HG02970 (cell line): ENCODE results near the gene LSM14A.
"Not testable (repeated sequence)": the region's sequence is repeated elsewhere in the genome, so short reads cannot be mapped to it uniquely, and the experiment has no call there.

Experiments used
- ATAC-seq: cut with Tn5 transposase; IDR thresholded peaks from one replicate; pipeline ENCODE4 v1.9.1; 2021; ENCODE audit warnings: mild to moderate bottlenecking, moderate library complexity, moderate number of reproducible peaks; ENCODE audit not compliant: unreplicated experiment, low FRiP score

Gene LSM14A

DNA sequence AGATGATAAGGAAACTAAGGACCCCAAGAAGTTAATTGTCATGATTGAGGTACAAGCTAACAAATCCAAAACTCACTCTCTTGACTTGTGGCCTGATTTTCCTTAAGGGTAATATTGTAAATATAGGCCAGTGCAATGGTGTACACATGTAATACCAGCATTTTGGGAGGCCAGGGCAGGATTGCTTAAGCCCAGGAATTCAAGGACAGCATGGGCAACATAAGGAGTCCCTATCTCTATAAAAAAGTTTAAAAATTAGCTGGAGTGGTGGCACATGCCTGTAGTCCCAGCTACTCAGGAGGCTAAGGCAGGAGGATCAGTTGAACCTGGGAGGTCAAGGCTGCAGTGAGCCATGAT, 53.3 kb downstream of the LSM14A start:
- ATAC-seq: no peak

GRCh38 chr19:34226036-34226435, 53.7 kb downstream of the LSM14A start:
- ATAC-seq: no peak

DNA sequence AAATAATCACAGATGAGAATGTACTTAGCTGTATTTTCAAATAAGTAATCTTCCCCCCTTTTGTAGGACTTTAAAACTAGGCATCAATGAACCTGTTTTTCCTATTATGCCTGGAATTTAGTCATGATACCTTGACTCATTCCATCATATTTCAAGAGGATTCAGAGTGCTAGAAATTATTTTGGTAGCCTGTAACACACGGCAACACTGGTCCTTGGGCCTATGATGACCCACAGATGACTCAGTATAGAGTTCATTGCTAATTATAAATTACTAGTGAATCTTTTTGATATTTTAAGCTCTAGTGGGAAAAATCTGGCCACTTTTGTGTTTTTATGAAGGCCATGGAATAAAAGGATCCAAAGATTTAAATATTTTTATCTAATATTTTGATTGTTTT, 56.0 kb downstream of the LSM14A start:
- no peak for ATAC-seq

DNA sequence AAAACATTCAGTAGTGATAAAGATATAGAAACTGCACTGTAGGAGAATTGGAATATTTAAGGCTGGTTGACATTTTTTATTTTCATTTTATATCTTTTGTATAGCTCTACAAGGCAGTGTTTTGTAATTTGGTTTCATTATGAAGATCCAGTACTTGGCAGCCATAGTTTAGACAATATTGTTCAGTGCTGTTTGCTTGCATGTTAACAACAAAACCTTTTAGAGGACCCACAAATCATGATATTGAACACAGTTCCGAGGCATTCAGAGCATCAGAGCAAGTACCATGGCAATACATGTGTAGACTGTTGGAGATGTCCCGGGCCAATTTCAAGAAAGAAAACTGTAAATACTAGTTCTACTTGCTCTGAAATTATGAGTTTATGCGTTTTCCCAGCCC, 56.5 kb downstream of the LSM14A start:
- ATAC-seq: no peak

GRCh38 chr19:34229721-34230120, 57.4 kb downstream of the LSM14A start:
- no peak for ATAC-seq

- no peak for ATAC-seq
These were observed 58.5 kb downstream of the LSM14A start for GRCh38 chr19:34230820-34231219.

DNA sequence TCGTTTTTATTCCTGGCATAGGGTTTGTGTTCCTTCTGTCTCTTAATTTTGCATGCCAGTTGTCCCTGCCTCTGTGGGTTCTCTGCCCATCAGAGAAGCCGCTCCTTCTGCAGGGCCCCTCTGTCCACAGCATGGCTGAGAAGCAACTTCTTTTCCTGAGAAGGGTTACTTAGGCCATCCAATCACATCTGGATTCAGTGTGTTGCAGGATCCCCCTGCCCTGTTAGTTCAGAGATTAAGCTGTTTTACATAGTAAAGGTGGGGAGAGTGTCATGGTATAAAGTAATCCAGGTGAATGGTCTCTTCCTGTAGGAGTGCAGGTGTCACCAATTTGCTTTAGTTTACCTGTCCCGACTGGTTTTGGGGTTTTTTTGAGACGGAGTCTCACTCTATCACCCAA, 59.1 kb downstream of the LSM14A start:
- no peak for ATAC-seq

- no peak for ATAC-seq
These were observed 60.5 kb downstream of the LSM14A start for GRCh38 chr19:34232566-34233481.

GRCh38 chr19:34235425-34235940, 63.2 kb downstream of the LSM14A start:
- no peak for ATAC-seq

DNA sequence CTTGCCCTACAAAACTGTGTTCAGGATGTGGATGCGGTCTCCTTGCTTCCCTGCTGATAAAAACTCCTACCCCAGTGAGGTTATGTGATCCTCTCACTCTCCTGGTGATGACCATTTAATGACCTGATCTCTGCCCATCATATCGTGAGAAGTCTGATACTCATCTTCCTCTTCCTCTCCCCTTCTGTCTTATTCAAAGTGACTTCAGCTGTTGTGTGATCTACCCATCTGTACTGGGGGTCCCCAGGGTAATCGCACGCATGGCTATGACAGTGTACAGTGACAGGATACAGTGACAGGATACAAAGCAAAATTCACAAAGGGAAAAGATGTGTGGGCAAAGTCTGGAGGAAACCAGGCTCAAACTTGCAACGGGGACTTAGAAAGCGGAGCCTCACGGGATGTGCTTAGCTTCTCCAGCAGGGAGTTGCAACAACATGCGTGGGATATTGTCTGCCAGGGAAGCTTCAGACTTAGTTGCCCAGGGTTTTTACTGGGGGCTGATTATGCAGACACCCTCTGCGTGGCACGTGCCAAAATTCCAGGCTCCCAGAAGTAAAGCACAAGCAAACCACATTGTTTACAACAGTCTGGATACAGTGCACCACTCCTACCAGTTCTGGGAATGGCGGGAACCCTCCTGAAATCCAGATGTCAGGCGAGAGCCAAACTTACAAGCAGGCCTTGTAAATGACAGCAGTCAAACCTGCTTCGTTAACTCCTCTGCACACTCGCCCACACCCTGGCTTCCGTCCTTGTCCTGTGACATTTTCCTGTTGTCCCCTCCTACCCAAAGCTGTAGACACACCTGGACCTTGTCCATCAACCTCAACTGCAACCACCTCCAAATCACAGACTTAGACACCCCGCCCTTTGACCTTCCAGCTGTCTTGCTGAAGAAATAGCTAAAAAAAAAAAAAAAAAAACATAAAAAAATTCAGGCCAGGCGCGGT, 64.0 kb downstream of the LSM14A start:
- ATAC-seq: no peak

DNA sequence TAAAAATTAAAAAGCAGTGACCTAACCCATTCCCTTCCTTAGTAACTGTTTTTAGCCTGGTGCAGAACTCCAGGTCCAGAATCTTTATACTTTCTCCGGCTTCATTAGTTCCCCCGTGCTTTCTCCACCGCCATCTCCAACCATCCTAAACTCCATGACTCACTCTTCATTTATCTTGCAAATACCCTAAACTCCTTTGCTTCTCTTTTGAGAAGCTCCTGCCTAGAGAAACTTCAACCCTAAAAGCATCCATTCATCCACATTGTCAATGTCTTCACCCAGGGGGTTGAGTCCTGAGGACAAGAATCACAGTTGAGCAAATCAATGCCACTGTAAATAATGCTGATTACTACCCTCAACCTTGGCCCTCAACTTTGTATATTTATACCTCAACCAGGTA, 65.0 kb downstream of the LSM14A start:
- ATAC-seq: no peak

DNA sequence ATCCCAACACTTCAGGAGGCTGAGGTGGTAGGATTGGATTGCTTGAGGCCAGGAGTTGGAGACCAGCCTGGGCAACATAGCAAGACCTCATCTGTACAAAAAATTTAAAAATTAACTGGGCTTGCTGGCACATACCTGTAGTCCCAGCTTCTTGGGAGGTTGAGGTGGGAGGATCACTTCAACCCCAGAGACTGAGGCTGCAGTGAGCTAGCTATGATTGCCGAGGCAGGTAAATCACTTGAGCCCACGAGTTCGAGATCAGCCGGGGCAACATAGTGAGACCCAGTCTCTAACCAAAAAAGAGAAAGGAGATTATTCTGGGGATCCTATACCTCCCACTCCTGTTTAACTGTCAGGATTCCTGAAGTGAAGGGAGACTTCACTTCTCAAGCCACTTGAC, 65.6 kb downstream of the LSM14A start:
- ATAC-seq: no peak

GRCh38 chr19:34241513-34242337, 69.4 kb downstream of the LSM14A start:
- ATAC-seq: no peak

DNA sequence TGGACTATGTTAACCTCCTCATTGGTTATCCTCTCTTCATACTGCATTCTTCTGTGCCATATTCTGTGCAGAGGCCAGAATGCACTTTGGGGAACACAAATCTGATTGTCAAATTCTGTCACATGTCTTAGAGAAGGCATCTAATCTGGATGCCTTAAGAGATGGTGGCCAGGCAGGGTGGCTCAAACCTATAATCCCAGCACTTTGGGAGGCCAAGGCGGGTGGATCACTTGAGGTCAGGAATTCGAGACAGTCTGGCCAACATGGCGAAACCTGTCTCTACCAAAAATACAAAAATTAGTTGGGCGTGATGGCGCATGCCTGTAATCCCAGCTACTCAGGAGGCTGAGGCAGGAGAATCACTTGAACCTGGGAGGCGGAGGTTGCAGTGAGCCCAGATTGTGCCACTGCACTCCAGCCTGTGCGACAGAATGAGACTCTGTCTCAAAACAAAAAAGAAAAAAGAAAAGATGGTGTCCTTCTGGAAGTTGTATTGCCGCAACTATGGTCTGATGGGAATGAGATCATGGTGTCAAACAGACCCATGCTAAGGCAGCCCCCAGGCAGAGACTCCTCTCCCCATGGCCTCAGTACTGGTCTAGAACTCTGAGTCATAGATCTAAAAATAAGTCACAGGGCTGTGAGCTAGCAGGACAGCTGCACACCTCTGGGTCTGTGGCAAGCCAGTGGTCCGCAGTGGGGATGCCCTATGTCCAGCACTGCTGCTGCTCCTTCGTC, 71.0 kb downstream of the LSM14A start:
- not testable (repeated sequence) for ATAC-seq

GRCh38 chr19:34243876-34244578, 71.7 kb downstream of the LSM14A start:
- no peak for ATAC-seq

DNA sequence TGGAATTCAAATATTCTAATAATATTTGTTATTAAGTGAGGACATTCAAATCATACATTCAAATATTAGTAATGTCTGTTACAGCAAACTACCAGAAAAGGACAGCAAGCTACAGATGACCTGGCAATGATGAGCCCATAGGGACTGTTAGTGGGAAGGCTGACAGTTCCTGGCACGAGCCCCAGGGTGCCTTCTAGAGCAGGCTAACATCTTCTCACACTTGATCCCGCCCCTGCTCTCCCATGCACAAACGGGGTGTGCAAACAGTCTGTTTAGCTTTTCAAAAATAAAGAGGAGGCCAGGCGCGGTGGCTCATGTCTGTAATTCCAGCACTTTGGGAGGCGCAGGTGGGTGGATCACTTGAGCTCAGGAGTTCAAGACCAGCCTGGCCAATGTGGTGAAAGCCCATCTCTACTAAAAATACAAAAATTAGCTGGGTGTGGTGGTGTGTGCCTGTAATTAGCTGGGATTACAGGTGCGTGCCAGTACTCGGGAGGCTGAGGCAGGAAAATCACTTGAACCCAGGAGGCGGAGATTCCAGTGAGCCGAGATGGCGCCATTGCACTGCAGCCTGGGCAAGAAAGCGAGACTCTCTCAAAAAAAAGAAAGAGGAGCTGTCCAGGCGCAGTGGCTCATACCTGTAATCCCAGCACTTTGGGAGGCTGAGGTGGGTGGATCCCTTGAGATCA, 72.5 kb downstream of the LSM14A start:
- no peak for ATAC-seq

- ATAC-seq: no peak
These were observed 74.0 kb downstream of the LSM14A start for GRCh38 chr19:34246340-34246739.

DNA sequence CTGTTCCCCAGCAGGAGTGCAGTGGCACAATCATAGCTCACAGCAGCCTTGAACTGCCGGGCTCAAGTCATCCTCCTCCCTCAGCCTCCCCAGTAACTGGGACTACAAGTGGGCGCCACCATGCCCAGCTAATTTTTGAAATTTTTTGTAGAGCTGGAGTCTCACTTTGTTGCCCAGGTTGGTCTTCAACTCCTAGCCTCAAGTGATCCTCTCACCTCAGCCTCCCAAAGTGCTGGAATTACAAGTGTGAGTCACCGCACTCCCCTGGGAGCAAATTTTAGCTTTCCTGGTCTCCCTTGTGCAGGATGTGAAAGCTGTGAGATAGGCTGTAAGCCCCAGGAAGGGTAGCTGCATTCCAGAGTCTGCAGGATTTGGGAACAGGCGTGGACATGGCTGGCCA, 76.6 kb downstream of the LSM14A start:
- no peak for ATAC-seq
